Stimulated activated CD4-positive, alpha-beta T cell treated with anti-CD3 and anti-CD28 coated beads, Interleukin-1b, Interleukin-23, amount 100 ng/mL, for 24 hours (primary cell): ENCODE results near the gene MGAT1.
A peak's percentile ranks its signal among the peaks of the same experiment; 100 is the strongest.
"Not testable (repeated sequence)": the region's sequence is repeated elsewhere in the genome, so short reads cannot be mapped to it uniquely, and the experiment has no call there.

Source experiments
- DNase-seq, 4 experiments: peaks; one replicate each; pipeline ENCODE4 v3.0.0-alpha.2; 2020; ENCODE audit warnings: low read depth in 4 of 4, low spot score in 1 of 4

MGAT1 gene

GRCh38 chr5:180786531-180787398 is 15.8 kb downstream of the MGAT1 start:
- no peak for DNase-seq

- DNase-seq, result no peak
Measured at GRCh38 chr5:180785794-180786221, 16.8 kb downstream of the MGAT1 start.

- no peak for DNase-seq
Measured at GRCh38 chr5:180785121-180785781, 17.4 kb downstream of the MGAT1 start.

- DNase-seq, result peak in 3 of 4 experiments; percentile 43 to 54 (median 43)
Measured at GRCh38 chr5:180784497-180785097, 18.0 kb downstream of the MGAT1 start.

GRCh38 chr5:180783340-180784052 is 19.1 kb downstream of the MGAT1 start:
- DNase-seq, result no peak

- no peak for DNase-seq
Measured at GRCh38 chr5:180782748-180783147, 19.9 kb downstream of the MGAT1 start.

- DNase-seq, result not testable (repeated sequence)
Measured at GRCh38 chr5:180781900-180782326, 20.7 kb downstream of the MGAT1 start.

GRCh38 chr5:180779985-180780610 is 22.5 kb downstream of the MGAT1 start:
- no peak for DNase-seq

GRCh38 chr5:180777475-180777874 is 25.1 kb downstream of the MGAT1 start:
- DNase-seq, result no peak

- no peak for DNase-seq
Measured at GRCh38 chr5:180776376-180776775, 26.2 kb downstream of the MGAT1 start.

- DNase-seq, result no peak
Measured at GRCh38 chr5:180775624-180776023, 27.0 kb downstream of the MGAT1 start.

- no peak for DNase-seq
Measured at GRCh38 chr5:180771839-180772238, 30.8 kb downstream of the MGAT1 start.

GRCh38 chr5:180769821-180770220 is 32.8 kb downstream of the MGAT1 start:
- no peak for DNase-seq

- DNase-seq, result no peak
Measured at GRCh38 chr5:180755601-180756000, 47.0 kb downstream of the MGAT1 start.

GRCh38 chr5:180744253-180744652 is 58.4 kb downstream of the MGAT1 start:
- DNase-seq, result no peak

- no peak for DNase-seq
Measured at GRCh38 chr5:180742727-180743126, 59.9 kb downstream of the MGAT1 start.

- not testable (repeated sequence) for DNase-seq
Measured at GRCh38 chr5:180740953-180741352, 61.7 kb downstream of the MGAT1 start.

- DNase-seq, result no peak
Measured at GRCh38 chr5:180739958-180740357, 62.6 kb downstream of the MGAT1 start, which contains the start of gene OR2Y1. TSS of gene OR2Y1 (minus strand) at chr5:180740058. CDS start at chr5:180740058, 0 bp downstream.

- no peak for DNase-seq
Measured at GRCh38 chr5:180739271-180739670, 63.3 kb downstream of the MGAT1 start.

- DNase-seq, result no peak
Measured at GRCh38 chr5:180736536-180736935, 66.1 kb downstream of the MGAT1 start.
